ENCODE measurements around the gene CTTN. TPM values are rescaled to one million over a fixed set of nuclear protein-coding genes. Genes with fewer than 3 reads are reported as not detected.

CTTN gene
- total RNA-seq, 4 donors from 2014 or later: 179 to 458 (median 200) TPM

DNA sequence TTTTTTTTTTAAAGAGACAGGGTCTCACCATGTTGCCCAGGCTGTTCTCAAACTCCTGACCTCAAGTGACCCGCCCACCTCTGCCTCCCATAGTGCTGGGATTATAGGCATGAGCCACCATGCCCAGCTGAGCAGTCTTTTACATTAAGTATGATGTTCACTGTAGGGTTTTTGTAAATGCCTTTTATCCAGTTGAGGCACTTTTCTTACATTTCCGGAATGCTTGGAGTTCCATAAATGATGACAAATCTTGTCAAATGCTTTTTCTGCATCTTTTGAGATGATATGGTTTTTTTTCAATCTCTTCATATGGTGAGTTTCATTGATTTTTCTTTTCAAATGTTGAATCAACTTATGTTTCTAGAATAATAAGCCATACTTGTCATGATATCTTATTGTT is 29.4 kb upstream of the CTTN start:
- H3K36me3 ChIP-seq: peaks cover 56% of the 10 kb centered on the region
- no peak overlapping the region for H3K27ac ChIP-seq
- no peak for DNase-seq (ENCODE audit: low spot score in 2 of 2)
- H3K4me3 ChIP-seq: no peak overlapping the region
- H3K9me3 ChIP-seq: no peaks in the 10 kb centered on the region
- H3K4me1 ChIP-seq: no peaks in the 10 kb centered on the region
- TF ChIP-seq POLR2AphosphoS5 (IDR thresholded peaks at IDR 0.05) (no peak), POLR2A (IDR thresholded peaks at IDR 0.05) (no peak), EP300 (IDR thresholded peaks at IDR 0.05) (no peak)
- TF ChIP-seq, protein P1, sequence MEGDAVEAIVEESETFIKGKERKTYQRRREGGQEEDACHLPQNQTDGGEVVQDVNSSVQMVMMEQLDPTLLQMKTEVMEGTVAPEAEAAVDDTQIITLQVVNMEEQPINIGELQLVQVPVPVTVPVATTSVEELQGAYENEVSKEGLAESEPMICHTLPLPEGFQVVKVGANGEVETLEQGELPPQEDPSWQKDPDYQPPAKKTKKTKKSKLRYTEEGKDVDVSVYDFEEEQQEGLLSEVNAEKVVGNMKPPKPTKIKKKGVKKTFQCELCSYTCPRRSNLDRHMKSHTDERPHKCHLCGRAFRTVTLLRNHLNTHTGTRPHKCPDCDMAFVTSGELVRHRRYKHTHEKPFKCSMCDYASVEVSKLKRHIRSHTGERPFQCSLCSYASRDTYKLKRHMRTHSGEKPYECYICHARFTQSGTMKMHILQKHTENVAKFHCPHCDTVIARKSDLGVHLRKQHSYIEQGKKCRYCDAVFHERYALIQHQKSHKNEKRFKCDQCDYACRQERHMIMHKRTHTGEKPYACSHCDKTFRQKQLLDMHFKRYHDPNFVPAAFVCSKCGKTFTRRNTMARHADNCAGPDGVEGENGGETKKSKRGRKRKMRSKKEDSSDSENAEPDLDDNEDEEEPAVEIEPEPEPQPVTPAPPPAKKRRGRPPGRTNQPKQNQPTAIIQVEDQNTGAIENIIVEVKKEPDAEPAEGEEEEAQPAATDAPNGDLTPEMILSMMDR (IDR thresholded peaks at IDR 0.05): no peak
- no peaks in the 10 kb centered on the region for H3K27me3 ChIP-seq
- 93% methylated on average over 2 of the region's 2 CpGs for WGBS

DNA sequence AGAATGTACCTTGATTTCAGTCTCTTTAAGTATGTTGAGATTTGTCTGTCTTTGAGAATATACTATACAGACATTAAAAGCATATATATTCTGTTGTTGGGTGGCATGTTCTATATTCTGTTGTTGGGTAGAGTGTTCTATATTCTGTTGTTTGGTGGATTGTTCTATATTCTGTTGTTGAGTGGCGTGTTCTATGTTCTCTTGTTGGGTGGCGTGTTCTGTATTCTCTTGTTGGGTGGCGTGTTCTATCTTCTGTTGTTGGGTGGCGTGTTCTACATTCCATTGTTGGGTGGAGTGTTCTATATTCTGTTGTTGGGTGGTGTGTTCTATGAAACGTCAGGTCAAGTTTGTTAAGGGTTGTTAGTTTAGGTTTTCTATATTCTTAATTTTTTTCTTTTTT is 27.1 kb upstream of the CTTN start:
- H3K4me1 ChIP-seq: no peaks in the 10 kb centered on the region
- H3K27ac ChIP-seq: no peak overlapping the region
- H3K27me3 ChIP-seq: no peaks in the 10 kb centered on the region
- no peak for DNase-seq (ENCODE audit: low spot score in 2 of 2)
- H3K9me3 ChIP-seq: no peaks in the 10 kb centered on the region
- 61% methylated on average over 5 of the region's 5 CpGs for WGBS
- no peak overlapping the region for H3K4me3 ChIP-seq
- H3K36me3 ChIP-seq: peaks cover 55% of the 10 kb centered on the region
- TF ChIP-seq, protein P1 (IDR thresholded peaks at IDR 0.05): no peak
- TF ChIP-seq POLR2AphosphoS5 (IDR thresholded peaks at IDR 0.05): no peak
- no peak for TF ChIP-seq EP300 (IDR thresholded peaks at IDR 0.05)
- TF ChIP-seq POLR2A (IDR thresholded peaks at IDR 0.05): no peak

GRCh38 chr11:70372076-70372475 is 26.3 kb upstream of the CTTN start:
- TF ChIP-seq POLR2A (IDR thresholded peaks at IDR 0.05): no peak
- no peak for TF ChIP-seq POLR2AphosphoS5 (IDR thresholded peaks at IDR 0.05)
- TF ChIP-seq, protein P1 (IDR thresholded peaks at IDR 0.05): no peak
- TF ChIP-seq EP300 (IDR thresholded peaks at IDR 0.05): no peak
- 95% methylated on average over 8 of the region's 8 CpGs for WGBS
- DNase-seq (ENCODE audit: low spot score in 2 of 2): no peak
- Histone ChIP-seq H3K4me1 (no peaks in the 10 kb centered on the region), H3K36me3 (peaks cover 62% of the 10 kb centered on the region), H3K27ac (no peak overlapping the region), H3K27me3 (no peaks in the 10 kb centered on the region), H3K4me3 (no peak overlapping the region), H3K9me3 (no peaks in the 10 kb centered on the region)

- Histone ChIP-seq H3K4me1 (no peaks in the 10 kb centered on the region), H3K4me3 (no peak overlapping the region), H3K9me3 (no peaks in the 10 kb centered on the region), H3K27me3 (no peaks in the 10 kb centered on the region), H3K27ac (no peak overlapping the region), H3K36me3 (peaks cover 83% of the 10 kb centered on the region)
- no peak for TF ChIP-seq POLR2A (IDR thresholded peaks at IDR 0.05)
- TF ChIP-seq POLR2AphosphoS5 (IDR thresholded peaks at IDR 0.05): no peak
- TF ChIP-seq, protein P1 (IDR thresholded peaks at IDR 0.05): no peak
- no peak for TF ChIP-seq EP300 (IDR thresholded peaks at IDR 0.05)
- no peak for DNase-seq (ENCODE audit: low spot score in 2 of 2)
- WGBS: 97% methylated on average over 12 of the region's 12 CpGs
Measured at GRCh38 chr11:70376621-70377020, 21.7 kb upstream of the CTTN start.

DNA sequence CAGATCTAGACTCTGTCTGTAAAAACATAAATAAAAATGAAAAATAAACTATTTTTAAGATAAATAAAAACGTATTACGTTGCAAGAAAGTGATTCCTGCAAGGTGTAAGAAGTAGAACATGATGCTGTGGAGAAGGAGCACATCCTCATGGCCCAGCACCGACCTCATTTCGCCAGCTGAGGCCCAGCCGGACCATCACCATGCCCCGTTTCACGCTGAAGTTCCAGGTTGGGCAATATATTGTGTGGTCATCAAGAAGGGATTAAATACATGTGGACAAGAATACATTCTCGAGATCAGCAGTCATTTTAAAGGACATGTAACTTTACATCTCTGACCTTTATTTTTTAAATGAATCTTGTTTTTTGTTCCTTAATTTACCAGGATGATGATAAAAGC is 20.7 kb upstream of the CTTN start:
- Histone ChIP-seq H3K9me3 (no peaks in the 10 kb centered on the region), H3K36me3 (peaks cover 83% of the 10 kb centered on the region), H3K4me3 (no peak overlapping the region), H3K4me1 (no peaks in the 10 kb centered on the region), H3K27ac (no peak overlapping the region), H3K27me3 (no peaks in the 10 kb centered on the region)
- WGBS: 95% methylated on average over 8 of the region's 8 CpGs
- TF ChIP-seq POLR2AphosphoS5 (IDR thresholded peaks at IDR 0.05) (no peak), POLR2A (IDR thresholded peaks at IDR 0.05) (no peak), EP300 (IDR thresholded peaks at IDR 0.05) (no peak)
- TF ChIP-seq, protein P1 (IDR thresholded peaks at IDR 0.05): no peak
- no peak for DNase-seq (ENCODE audit: low spot score in 2 of 2)

All from suprapubic skin (tissue), 4 donors.